Measurements from ENCODE around the gene FBXL19.
A peak's percentile ranks its signal among the peaks of the same experiment; 100 is the strongest.
"Not testable (repeated sequence)": the region's sequence is repeated elsewhere in the genome, so short reads cannot be mapped to it uniquely, and the experiment has no call there.

The FBXL19 gene, protein sequence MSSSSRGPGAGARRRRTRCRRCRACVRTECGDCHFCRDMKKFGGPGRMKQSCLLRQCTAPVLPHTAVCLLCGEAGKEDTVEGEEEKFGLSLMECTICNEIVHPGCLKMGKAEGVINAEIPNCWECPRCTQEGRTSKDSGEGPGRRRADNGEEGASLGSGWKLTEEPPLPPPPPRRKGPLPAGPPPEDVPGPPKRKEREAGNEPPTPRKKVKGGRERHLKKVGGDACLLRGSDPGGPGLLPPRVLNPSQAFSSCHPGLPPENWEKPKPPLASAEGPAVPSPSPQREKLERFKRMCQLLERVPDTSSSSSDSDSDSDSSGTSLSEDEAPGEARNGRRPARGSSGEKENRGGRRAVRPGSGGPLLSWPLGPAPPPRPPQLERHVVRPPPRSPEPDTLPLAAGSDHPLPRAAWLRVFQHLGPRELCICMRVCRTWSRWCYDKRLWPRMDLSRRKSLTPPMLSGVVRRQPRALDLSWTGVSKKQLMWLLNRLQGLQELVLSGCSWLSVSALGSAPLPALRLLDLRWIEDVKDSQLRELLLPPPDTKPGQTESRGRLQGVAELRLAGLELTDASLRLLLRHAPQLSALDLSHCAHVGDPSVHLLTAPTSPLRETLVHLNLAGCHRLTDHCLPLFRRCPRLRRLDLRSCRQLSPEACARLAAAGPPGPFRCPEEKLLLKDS

DNA sequence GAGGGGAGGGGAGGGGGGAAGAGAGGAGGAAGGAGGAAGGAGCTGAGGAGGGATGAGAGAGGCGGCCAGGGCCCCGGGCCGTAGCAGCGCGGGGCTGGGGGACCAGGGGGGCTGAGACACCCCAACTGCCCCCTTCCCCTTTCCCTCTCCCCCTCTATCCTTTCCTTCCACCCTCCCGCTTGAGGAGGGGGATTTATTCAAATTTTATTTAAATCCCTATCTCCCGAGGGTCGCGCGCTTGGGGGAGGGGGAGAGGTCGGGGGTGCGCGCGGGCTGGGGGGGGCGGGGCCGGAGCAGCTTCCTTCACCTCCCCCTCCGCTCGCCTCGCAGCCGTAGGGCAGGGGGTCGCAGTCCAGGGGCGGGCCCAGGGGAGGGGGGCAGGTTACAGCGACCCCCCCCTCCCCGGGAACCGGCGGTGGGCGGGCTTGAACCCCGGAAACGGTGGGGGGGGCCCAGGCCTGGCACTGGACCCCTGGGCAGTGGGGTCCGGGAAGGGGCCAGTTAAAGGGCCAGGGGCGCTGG, at the start of gene FBXL19:
Gene FBXL19 (plus strand): TSS at position 19 of the 522 bp plus-strand sequence. CDS start 2,183 bp downstream, outside the sequence.
- no peak for DNase-seq

DNA sequence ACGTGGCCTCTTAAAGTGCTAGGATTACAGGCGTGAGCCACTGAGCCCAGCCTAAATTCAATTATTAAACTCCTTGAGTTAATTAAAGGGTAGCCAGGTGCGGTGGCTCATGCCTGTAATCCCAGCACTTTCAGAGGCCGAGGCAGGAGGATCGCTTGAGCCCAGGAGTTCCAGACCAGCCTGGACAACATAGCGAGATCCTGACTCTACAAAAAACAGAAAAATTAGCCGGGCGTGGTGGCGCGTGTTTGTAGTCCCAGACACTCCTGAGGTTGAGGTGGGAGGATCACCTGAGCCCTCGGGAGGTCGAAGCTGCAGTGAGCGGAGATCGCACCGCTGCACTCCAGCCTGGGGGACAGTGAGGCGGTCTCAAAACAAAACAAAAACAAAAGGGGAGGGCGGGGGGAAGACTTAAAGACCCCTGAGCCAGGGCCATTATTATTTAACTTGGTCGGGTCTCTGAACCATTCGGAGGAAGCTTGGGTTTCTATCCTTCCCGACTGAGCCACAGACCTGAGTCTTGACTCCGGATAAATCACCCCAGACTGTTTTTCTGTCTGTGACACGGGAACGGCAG, 49.0 kb upstream of the FBXL19 start:
- DNase-seq, result no peak

DNA sequence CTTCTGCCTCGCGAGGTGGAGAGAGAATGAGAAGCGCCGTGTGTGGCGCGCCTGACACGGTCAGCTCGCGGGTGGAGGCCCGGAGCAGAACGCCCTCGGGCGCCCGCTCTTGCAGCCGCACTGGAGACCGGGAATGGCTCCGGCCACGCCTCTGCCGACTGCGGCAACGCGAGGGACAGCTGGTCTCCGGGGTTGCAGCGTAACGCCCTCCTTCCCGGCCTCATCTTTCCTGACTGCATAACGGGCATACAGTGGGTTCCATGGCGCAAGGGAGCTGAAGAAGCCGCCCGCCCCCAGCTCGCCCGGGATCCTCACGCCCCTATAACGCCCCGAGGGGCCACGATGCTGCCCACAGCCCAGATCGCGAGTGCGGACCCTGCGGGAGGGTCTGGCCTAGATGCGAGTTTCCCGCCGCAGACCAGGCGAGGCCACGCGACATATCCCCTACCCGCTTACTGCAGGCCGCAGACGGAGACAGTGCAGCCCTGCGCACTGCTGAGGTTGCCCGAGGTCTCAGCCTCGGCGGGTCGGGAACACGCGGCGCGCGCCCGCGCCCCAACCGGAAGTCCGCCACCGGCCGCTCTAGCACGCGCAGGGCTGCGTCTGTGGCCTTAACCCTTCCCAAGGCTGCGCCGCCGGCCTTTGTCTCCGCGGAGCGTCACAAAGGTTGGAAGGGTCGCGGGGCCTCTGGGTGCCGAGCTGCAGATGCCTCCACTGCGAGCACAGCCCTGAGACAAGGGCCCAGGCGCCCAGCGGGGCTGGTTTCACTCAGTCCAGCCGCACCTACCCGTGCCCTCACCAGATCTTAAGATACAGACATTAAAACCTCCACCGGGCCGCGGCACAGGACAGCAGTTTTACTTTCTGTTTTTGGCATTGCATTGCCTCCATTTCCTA, 48.3 kb upstream of the FBXL19 start:
- DNase-seq, result peak; percentile 83 to 92

DNA sequence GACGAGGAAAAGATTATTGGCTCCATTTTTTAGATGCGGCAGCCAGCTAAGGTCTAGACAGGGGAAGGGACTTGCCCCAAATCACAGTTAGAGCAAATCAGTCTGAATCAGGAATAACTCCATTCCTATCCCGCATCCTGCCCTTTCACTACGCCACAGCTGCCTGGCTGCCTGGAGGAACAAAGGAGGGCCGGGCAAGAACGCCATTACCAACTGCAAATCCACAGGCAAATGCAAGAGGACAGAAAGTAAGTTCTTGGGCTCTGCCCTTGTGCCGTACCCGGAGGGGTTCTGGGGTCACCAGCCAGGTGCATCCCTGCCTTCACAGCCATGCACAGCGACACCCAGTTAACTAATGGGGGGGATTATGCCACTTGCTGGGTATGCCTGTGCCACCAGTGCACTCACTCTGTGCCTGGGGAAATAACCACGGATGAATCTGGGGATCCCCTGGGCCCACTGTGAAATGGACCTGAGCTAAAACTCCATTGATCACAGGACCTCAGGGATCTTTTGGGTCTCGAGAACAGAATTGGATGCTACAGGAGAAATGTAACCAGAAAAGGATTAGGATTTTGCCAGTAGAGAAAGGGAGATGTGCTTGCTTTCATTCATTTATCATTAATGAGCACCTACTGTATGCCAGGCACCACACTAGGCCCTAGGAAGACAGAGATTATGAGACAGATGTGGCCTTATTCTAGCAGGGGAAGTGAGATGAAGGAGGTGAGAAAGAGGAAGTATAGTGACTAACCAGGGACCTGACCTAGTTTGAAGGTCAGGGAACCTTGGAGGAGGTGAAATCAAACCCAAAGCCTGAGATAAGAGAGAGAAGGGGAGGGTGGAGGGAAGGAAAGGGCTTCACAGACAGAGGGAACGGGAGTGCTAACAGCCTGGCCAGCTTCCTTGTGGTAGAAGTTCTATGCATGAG, 47.2 kb upstream of the FBXL19 start:
- no peak for DNase-seq

DNA sequence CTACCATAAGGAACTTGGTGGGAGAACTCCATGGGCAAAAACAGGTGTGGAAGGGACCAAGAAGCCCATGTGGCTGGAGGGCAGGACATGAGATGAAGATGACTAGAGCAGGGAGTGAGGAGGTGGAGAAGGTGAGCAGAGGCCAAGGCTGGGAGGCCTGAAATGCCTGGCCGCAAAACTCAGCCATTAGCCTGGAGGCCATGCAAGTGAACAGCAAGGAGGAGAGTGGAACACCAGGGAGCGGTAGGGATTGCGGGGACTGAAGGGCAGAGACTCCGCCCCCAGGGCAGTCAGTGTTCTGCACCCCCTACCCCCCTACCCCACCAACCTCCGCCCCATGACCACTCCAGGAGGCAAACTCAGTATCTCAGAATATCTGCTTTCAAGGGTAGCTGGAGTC, 46.5 kb upstream of the FBXL19 start:
- DNase-seq, result no peak

DNA sequence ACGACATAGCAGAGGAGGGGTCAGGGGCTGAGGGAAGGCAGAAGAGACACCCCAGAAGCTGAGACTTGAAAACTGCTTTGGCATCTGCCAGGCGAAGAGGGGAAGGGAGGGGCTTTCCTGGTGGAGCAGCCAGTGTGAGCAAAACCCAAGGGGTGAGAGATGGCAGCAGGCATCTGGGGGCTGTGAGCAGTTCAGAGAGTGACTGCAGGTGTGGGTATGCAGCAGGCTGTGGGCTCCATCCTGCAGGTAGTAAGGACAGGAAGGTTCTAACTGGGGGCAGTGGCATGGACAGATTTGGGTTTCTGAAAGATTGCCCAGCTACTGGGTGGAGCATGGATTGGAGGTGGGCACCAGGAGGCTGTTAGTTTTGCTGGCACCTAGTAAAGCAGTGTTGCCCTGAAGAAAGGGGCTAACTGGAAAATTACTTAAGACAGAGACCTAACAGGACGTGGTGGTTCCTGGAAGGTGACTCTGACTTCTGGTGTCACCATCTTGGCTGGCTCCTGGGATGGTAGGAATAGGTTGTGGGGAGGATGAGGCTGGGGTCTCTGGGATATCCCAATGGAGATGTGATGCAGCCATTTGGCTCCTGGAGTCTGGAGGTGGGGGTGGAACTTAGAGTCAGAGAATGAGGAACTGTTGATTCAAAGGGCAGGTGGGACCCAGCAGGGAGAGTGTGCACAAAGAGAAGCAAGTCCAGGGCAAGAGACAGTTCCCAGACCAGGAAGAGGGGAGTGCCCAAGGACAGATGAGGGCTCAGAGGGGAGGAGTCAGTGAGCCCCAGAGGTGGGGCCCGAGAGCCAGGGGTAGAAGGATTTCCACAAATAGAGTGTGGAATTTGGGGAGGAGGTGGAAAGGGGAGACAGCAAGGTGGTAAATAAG, 40.7 kb upstream of the FBXL19 start:
- DNase-seq, result no peak

DNA sequence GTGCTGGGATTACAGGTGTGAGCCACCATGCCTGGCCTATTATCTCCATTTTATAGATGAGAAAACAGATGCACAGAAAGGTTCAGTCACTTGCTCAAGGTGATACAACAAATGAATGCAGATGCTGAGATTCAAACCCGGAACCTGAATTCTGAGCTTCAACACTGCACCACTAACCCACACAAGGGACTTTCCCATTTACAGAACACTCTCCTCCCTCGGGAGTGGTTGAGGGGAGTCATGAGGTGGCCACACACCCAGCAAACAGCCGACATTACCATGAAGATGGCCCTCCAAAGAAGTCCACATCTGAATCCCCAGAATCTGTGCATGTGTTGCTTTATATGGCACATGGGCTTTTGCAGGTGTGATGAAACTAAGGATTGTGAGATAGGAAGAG, 38.6 kb upstream of the FBXL19 start:
- no peak for DNase-seq

DNA sequence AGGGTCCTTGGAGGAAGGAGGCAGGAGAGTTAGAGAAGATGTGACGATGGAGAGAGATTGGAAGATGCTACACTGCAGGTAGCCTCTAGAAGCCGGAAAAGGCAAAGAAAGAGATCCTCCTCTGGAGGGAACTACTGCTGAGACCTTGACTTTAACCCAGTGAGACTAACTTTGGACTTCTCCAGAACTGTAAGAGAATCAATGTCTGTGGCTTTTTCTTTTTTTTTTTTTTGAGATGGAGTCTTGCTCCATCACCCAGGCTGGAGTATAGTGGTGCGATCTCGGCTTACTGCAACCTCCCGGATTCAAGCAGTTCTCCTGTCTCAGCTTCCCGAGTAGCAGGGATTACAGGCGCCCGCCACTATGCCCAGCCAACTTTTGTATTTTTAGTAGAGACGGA, 38.2 kb upstream of the FBXL19 start:
- no peak for DNase-seq

DNA sequence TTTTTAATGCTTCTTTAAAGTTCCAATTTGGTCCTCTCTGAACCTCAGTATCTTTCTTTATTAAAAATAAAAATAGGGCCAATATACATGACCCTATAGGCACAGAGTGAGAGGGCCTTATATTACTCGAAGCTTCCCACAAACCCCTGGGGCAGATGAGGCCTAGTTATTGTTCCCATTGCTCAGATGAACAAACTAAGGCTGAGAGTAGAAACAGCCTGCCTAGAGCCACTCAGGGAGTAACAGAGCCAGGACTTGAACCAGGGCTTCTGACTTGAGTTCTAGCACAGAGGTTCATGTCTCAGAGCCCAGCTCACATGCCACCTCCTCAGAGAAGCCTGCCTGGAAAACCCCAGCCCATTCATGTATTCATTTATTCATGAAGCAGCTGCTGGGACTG, 37.2 kb upstream of the FBXL19 start:
- DNase-seq, result no peak

DNA sequence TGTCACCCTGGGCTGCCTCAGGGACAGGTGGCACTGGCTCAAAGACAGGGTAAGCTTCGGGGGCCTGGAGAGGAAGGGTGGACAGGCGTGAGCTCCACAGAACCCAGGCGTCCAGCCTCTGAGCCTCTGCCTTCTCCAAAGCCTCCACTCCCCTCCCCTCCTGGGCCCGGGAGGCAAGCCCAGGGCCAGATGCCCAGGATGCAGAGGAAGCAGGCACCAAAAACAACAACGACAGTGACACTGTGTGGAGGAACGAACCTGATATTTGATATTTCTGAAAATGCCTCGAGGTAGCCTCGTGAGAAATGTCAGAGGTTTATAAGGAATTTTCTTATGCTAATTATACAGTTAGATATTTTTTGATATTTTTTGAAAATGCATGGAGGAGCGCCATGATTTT, 35.4 kb upstream of the FBXL19 start:
- no peak for DNase-seq

DNA sequence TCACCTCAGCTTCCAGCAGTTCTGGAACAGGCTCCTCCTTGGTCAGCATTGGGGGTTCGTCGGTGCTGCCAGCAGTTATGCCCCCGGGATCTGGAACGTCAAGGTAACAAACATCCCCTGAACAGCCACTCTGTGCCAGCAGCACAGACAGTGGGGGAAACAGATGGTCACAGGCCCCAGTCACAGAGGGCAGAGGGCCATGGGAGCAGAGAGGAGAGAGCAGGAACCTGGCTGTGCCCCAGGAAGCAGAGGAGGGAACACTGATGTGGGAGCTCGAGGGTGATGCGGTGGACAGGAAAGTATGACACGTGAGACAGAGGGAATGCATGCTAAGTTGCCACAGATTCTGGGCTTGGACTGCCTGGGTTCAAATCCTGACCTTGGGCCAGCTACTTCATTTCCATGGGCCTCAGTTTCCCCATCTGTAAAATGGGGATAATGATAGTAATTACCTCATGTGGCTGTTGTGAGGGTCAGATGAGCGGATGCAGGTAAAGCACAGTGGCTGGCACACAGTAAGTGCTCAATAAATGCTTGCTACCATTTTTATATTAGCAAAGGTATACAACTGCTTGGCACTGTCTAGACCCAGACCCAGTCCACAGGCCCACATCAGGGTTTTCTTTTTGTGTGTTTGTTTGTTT, 34.4 kb upstream of the FBXL19 start:
- DNase-seq, result no peak

DNA sequence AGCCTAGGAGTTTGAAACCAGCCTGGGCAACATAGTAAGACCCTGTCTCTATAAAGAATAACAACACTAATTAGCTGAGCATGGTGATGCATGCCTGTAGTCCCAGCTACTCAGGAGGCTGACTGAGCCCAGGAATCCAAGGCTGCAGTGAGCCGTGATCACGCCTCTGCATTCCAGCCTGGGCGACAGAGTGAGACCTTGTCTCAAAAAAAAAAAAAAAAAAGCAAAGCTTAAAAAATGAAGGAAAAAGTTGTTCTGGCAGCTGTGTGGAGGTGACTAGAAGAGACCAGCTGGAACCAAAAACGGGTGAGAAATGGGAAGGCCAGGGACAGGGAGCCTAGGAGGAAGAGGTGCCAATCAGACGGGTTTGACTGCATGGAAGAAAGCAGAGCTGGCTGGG, 33.7 kb upstream of the FBXL19 start:
- no peak for DNase-seq

DNA sequence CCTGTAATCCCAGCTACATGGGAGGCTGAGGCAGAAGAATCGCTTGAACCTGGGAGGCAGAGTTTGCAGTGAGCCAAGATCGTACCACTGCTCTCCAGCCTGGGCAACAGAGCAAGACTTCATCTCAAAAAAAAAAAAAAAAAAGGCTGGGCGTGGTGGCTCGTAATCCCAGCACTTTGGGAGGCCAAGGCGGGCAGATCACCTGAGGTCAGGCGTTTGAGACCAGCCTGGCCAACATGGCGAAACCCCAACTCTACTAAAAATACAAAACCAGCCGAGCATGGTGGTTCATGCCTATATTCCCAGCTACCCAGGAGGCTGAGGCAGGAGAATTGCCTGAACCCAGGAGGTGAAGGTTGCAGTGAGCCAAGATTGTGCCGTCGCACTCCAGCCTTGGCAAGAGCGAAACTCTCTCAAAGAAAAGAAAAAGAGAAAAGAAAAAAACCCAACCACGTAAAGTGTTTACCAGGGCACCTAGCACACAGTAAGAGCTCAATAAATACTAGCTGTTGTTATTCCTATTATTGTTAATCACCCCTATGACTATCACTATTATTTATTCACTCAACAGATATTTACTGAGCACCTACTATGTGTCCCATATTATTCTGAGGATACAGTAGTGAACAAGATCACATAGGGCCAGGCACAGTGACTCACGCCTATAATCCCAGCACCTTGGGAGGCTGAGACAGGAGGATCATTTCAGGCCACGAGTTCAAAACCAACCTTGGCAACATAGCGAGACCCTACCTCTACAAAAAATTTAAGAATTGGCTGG, 32.1 kb upstream of the FBXL19 start:
- DNase-seq, result not testable (repeated sequence)

DNA sequence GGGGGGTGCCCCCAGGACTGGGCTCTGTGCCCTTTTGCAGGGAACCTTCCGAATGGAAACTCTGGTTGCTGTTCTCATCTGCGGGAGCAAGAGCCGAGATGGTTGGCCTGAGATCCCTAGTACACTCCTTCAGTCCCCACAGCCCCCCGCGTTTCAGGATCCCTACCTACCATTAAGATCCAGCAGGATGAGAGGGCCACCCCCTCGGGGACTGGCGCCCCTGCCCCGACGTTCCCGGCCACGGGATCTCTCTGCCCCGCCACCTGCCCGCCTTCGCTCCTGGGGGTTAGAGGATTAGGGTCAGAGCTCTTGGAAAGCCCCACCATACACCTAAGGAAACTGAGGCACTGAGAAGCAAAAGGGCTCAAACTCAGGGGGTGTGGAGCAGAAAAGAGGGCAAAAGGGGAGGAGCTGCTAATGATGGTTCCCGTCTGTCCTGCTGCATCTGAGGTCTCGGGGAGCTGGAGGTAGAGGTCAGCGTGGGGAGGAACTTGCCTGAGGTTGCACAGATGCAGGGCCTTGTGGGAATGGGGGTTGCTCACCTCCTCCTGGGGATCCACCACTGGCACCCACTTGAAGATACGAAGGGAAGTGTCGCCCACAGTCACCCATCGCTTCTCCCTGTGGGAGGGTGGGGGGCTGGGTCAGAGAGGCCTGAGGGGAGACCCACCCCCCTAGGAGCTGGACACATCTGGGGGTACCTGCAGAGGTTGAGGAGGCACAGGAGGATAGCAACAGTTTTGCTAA, 30.5 kb upstream of the FBXL19 start:
- DNase-seq, result no peak

DNA sequence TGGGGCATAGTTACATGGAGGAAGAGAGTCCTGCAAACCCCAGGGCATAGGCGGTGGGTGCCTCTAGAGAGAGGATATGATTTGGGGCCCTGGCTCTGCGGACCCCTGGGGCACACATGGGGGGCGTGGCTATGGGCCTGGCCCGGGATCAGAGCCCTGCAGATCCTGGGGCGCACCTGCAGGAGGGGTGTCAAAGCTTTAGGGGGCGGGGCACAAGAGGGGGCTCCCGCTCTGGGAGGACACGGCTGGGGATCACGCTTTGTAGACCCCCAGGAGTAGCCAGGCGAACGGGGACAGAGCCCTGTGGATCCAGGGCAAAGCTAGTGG, 30.0 kb upstream of the FBXL19 start:
- DNase-seq, result no peak

DNA sequence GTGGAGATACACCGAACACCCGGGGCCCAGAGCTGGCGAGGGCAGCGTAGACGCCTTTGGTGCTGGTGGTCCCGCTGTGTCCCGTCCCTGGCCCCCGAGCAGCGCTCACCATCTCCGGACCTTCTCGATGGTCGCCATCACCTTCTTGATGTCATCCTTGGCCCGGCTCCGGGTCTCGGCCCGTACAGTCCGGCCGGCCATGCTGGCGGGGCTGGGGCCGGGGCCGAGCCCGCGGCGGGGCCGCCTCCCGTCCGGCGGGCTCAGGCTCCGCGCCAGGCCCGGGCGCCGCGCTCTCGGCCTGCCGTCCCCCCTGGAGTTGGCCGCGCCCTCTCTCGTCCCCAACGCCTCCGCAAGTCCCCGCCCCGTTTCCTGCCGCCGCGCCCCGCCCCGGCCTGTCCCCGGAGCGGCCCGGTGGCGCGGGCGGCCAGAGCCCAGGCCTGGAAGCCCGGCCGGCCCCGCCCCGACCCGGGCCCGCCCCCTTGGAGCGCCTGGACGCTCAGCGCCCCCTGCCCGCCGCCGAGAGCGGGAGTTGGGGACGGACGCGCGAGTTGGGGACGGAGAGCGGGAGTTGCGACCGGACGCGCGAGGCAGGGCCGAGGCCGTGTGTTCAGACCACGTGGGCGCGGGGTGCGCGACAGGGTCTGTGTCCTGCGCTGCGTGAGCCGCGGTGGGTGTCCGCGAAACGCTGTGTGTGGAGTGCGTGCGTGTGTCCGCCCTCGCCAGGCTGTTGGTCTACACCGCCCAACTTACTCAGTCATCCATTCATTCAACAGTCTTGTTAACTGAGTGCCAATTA, 29.4 kb upstream of the FBXL19 start, which contains the start of gene BCL7C:
Gene BCL7C (minus strand): TSS at position 334 of the 796 bp plus-strand sequence. CDS start 133 bp downstream, at position 201.
- peak; percentile 74 to 79 for DNase-seq

DNA sequence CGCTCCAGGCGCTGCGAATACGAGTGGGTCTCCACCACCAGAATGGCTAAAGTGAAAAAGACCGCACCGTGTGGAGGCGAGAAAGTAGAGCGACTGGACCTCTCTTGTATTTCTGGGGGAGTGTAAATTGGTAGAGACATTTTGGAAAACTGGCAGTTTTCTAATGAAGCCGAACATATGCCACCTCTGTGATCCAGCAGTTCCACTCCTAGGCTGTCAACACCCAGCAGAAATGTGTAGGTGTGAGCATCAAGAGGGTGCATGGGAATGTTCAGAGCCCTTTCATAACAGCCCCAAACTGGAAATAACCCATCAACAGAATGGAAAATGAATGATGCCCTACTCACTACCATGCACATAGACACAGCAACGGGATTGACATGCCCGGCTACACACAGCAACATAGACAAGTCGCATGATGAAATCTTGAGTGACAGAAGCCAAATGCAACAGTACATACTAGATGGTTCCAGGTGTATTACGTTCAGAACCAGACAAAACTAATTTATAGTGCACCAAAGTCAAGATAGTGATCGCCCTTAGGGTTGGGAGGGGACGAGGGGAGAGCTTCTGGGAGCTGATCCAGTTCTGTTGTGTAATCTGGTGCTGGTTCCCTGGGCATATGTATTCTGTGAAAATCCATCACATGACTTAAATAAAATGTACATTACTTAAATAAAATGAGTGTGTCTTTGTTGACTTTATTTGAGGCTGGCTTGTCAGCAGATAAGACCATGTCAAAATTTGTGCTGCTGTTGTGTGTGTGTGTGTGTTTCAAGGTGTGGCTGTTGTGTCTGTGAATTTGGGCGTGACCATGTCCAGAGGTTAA, 28.6 kb upstream of the FBXL19 start:
- DNase-seq, result no peak

Measured in NCI-H2081 (cell line).